Liver (tissue), 9 donors: ENCODE results near the gene NFKB1. TPM values are rescaled to one million over a fixed set of nuclear protein-coding genes. Genes with fewer than 3 reads are reported as not detected.

ENCODE experiments used
- DNase-seq: peaks from one replicate; pipeline ENCODE4 v3.0.0-alpha.2; 2017; ENCODE audit warnings: low spot score
- H3K27ac ChIP-seq, 2 donors: one replicate each; pipeline ENCODE4 v1.7.0; 2013; ENCODE audit warnings: inconsistent platforms in 2 of 2, low read length in 2 of 2, control low read depth in 1 of 2, low read depth in 1 of 2, mild to moderate bottlenecking in 1 of 2
- H3K27me3 ChIP-seq, 4 donors: one replicate each; pipeline versions ENCODE4 v1.6.1 to v1.7.0; 2013; ENCODE audit warnings: low read length in 3 of 4, inconsistent platforms in 1 of 4, mild to moderate bottlenecking in 1 of 4, moderate library complexity in 1 of 4; ENCODE audit not compliant: control insufficient read depth in 4 of 4, insufficient read depth in 4 of 4
- H3K36me3 ChIP-seq, 4 donors: one replicate each; pipeline versions ENCODE4 v1.6.1 to v1.7.0; 2013; ENCODE audit warnings: low read length in 3 of 4, mild to moderate bottlenecking in 3 of 4, low read depth in 1 of 4, moderate library complexity in 1 of 4; ENCODE audit not compliant: control insufficient read depth in 4 of 4, insufficient read depth in 3 of 4
- H3K4me1 ChIP-seq, 4 donors: one replicate each; pipeline versions ENCODE4 v1.6.1 to v1.7.0; 2013; ENCODE audit warnings: low read length in 3 of 4, mild to moderate bottlenecking in 3 of 4, moderate library complexity in 1 of 4; ENCODE audit not compliant: control insufficient read depth in 4 of 4, insufficient read depth in 4 of 4
- H3K4me3 ChIP-seq, 3 donors: one replicate each; pipeline versions ENCODE4 v1.6.1 to v1.7.0; 2013; ENCODE audit warnings: low read length in 3 of 3, control low read depth in 1 of 3, low read depth in 1 of 3, mild to moderate bottlenecking in 1 of 3
- H3K9ac ChIP-seq, 2 donors: one replicate each; pipeline ENCODE4 v1.7.0; 2013; ENCODE audit warnings: low read length in 2 of 2, mild to moderate bottlenecking in 2 of 2, moderate library complexity in 2 of 2, control low read depth in 1 of 2, low read depth in 1 of 2
- H3K9me3 ChIP-seq, 4 donors: one replicate each; pipeline versions ENCODE4 v1.6.1 to v1.7.0; 2013; ENCODE audit warnings: low read length in 3 of 4; ENCODE audit not compliant: control insufficient read depth in 4 of 4
- EGR1 ChIP-seq, 2 donors: IDR thresholded peaks; 2 replicates each; pipeline ENCODE4 v1.6.1; 2016 to 2018; ENCODE audit warnings: antibody characterized with exemption in 2 of 2, low read depth in 2 of 2
- HNF4G ChIP-seq: IDR thresholded peaks from 2 replicates; pipeline ENCODE4 v1.6.1; 2016; ENCODE audit warnings: antibody characterized with exemption
- JUND ChIP-seq, 2 donors: IDR thresholded peaks; 2 replicates each; pipeline ENCODE4 v1.6.1; 2016; ENCODE audit warnings: antibody characterized with exemption in 2 of 2
- NR2F2 ChIP-seq: IDR thresholded peaks from 2 replicates; pipeline ENCODE4 v1.6.1; 2016; ENCODE audit warnings: antibody characterized with exemption
- RAD21 ChIP-seq, 2 donors: IDR thresholded peaks; 2 replicates each; pipeline ENCODE4 v1.6.1; 2016; ENCODE audit warnings: antibody characterized with exemption in 2 of 2, mild to moderate bottlenecking in 2 of 2
- RXRA ChIP-seq, 2 donors: IDR thresholded peaks; 2 replicates each; pipeline ENCODE4 v1.6.1; 2017 to 2018; ENCODE audit warnings: antibody characterized with exemption in 2 of 2, mild to moderate bottlenecking in 1 of 2
- SP1 ChIP-seq: IDR thresholded peaks from 2 replicates; pipeline ENCODE4 v1.6.1; 2018; ENCODE audit warnings: antibody characterized with exemption, mild to moderate bottlenecking
- TAF1 ChIP-seq: conservative IDR thresholded peaks from 2 replicates; pipeline ENCODE4 v1.6.1; 2016; ENCODE audit warnings: antibody characterized with exemption, mild to moderate bottlenecking
- YY1 ChIP-seq: IDR thresholded peaks from 2 replicates; pipeline ENCODE4 v1.6.1; 2016; ENCODE audit warnings: antibody characterized with exemption, mild to moderate bottlenecking
- WGBS: extraction: QIAGEN DNeasy Blood & Tissue Kit; methylation state at CpG from one replicate; pipeline ENCODE4 v1.1.7; 2013; 5-methylcytosine and 5-hydroxymethylcytosine counted together
- polyA plus RNA-seq, 2 donors: library from polyadenylated mRNA; stranded (reverse) in 1 of 2; unstranded in 1 of 2; fragments of 200-250 nt in 1 of 2; fragments of >200 nt in 1 of 2; fragmentation: Nextera tagmentation in 1 of 2; extraction: Ambion mirVana in 1 of 2; gene quantifications; one replicate each; pipeline versions ENCODE4 v1.2.1 to v1.2.3, GENCODE V29; 2013 to 2015
- total RNA-seq, 2 donors: library from RNA; depleted of rRNA; stranded (reverse); fragments of >200 nt; gene quantifications; one replicate each; pipeline ENCODE4 v1.2.3, GENCODE V29; 2014
- TF ChIP-seq, protein P1 (sequence below): fragments of 150-350 bp; IDR thresholded peaks from 2 replicates; pipeline ENCODE4 v1.5.1; 2017; ENCODE audit warnings: improper control_type of control experiment, low read depth, low read length; ENCODE audit not compliant: missing input control
- TF ChIP-seq, protein P2 (sequence below): IDR thresholded peaks from 2 replicates; pipeline ENCODE4 v1.6.1; 2016; ENCODE audit warnings: antibody characterized with exemption
- TF ChIP-seq, protein P3 (sequence below): IDR thresholded peaks from 2 replicates; pipeline ENCODE4 v1.6.1; 2016; ENCODE audit warnings: antibody characterized with exemption, mild to moderate bottlenecking
- TF ChIP-seq, protein P4 (sequence below): IDR thresholded peaks from 2 replicates; pipeline ENCODE4 v1.6.1; 2016; ENCODE audit warnings: antibody characterized with exemption
- donor health status: healthy.
- donor health status: healthy.
- donor health status: healthy.
- donor health status: healthy.
- donor health status: healthy.

The NFKB1 gene
- total and polyA plus RNA-seq, 4 donors, result 5.1 to 23.0 (median 13.4) TPM

- Histone ChIP-seq H3K4me1 (no peaks in the 10 kb centered on the region), H3K27ac (no peak overlapping the region), H3K4me3 (no peak overlapping the region), H3K27me3 (no peaks in the 10 kb centered on the region), H3K36me3 (peaks cover 12 to 81% (median 69%) of the 10 kb centered on the region in 4 donors), H3K9ac (no peak overlapping the region), H3K9me3 (no peaks in the 10 kb centered on the region)
- no peak for DNase-seq
- no peak for TF ChIP-seq YY1
- TF ChIP-seq TAF1, result no peak
- peak; percentile 42 to 43 for TF ChIP-seq RAD21 (IDR thresholded peaks at IDR 0.05)
- TF ChIP-seq NR2F2, result no peak
- TF ChIP-seq HNF4G, result no peak
- TF ChIP-seq EGR1 (IDR thresholded peaks at IDR 0.05; ENCODE audit: low read depth in 2 of 2), result no peak
- TF ChIP-seq, protein P1, sequence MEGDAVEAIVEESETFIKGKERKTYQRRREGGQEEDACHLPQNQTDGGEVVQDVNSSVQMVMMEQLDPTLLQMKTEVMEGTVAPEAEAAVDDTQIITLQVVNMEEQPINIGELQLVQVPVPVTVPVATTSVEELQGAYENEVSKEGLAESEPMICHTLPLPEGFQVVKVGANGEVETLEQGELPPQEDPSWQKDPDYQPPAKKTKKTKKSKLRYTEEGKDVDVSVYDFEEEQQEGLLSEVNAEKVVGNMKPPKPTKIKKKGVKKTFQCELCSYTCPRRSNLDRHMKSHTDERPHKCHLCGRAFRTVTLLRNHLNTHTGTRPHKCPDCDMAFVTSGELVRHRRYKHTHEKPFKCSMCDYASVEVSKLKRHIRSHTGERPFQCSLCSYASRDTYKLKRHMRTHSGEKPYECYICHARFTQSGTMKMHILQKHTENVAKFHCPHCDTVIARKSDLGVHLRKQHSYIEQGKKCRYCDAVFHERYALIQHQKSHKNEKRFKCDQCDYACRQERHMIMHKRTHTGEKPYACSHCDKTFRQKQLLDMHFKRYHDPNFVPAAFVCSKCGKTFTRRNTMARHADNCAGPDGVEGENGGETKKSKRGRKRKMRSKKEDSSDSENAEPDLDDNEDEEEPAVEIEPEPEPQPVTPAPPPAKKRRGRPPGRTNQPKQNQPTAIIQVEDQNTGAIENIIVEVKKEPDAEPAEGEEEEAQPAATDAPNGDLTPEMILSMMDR, result peak; percentile 15
Observed at GRCh38 chr4:102610007-102610406, 108.8 kb downstream of the NFKB1 start.

- no peaks in the 10 kb centered on the region for H3K4me1 ChIP-seq
- peaks cover 12 to 84% (median 73%) of the 10 kb centered on the region in 4 donors for H3K36me3 ChIP-seq
- DNase-seq, result no peak
- no peak overlapping the region for H3K9ac ChIP-seq
- 75% methylated on average over 3 of the region's 3 CpGs for WGBS
- no peaks in the 10 kb centered on the region for H3K9me3 ChIP-seq
- no peak overlapping the region for H3K27ac ChIP-seq
- H3K4me3 ChIP-seq, result no peak overlapping the region
- no peak for TF ChIP-seq NR2F2
- TF ChIP-seq EGR1 (IDR thresholded peaks at IDR 0.05; ENCODE audit: low read depth in 2 of 2), result no peak
- TF ChIP-seq, protein P1, result no peak
- TF ChIP-seq, protein P2, sequence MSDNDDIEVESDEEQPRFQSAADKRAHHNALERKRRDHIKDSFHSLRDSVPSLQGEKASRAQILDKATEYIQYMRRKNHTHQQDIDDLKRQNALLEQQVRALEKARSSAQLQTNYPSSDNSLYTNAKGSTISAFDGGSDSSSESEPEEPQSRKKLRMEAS, result no peak
- no peak for TF ChIP-seq TAF1
- no peak for TF ChIP-seq HNF4G
- TF ChIP-seq, protein P3, sequence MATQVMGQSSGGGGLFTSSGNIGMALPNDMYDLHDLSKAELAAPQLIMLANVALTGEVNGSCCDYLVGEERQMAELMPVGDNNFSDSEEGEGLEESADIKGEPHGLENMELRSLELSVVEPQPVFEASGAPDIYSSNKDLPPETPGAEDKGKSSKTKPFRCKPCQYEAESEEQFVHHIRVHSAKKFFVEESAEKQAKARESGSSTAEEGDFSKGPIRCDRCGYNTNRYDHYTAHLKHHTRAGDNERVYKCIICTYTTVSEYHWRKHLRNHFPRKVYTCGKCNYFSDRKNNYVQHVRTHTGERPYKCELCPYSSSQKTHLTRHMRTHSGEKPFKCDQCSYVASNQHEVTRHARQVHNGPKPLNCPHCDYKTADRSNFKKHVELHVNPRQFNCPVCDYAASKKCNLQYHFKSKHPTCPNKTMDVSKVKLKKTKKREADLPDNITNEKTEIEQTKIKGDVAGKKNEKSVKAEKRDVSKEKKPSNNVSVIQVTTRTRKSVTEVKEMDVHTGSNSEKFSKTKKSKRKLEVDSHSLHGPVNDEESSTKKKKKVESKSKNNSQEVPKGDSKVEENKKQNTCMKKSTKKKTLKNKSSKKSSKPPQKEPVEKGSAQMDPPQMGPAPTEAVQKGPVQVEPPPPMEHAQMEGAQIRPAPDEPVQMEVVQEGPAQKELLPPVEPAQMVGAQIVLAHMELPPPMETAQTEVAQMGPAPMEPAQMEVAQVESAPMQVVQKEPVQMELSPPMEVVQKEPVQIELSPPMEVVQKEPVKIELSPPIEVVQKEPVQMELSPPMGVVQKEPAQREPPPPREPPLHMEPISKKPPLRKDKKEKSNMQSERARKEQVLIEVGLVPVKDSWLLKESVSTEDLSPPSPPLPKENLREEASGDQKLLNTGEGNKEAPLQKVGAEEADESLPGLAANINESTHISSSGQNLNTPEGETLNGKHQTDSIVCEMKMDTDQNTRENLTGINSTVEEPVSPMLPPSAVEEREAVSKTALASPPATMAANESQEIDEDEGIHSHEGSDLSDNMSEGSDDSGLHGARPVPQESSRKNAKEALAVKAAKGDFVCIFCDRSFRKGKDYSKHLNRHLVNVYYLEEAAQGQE, result no peak
- no peak for TF ChIP-seq SP1
- TF ChIP-seq YY1, result no peak
- no peak for TF ChIP-seq JUND (IDR thresholded peaks at IDR 0.05)
- TF ChIP-seq RXRA (IDR thresholded peaks at IDR 0.05), result no peak
- TF ChIP-seq, protein P4, sequence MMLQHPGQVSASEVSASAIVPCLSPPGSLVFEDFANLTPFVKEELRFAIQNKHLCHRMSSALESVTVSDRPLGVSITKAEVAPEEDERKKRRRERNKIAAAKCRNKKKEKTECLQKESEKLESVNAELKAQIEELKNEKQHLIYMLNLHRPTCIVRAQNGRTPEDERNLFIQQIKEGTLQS, result no peak
- TF ChIP-seq RAD21 (IDR thresholded peaks at IDR 0.05), result no peak
- no peaks in the 10 kb centered on the region for H3K27me3 ChIP-seq
Observed at GRCh38 chr4:102610476-102610875, 109.3 kb downstream of the NFKB1 start.
